Endothelial cell of umbilical vein (primary cell): ENCODE measurements around the gene CELF5. TPM values are rescaled to one million over a fixed set of nuclear protein-coding genes. Genes with fewer than 3 reads are reported as not detected.

Source experiments
- BruUV-seq: library from RNA; stranded (reverse); fragments of 400-500 nt; replicated peaks from 2 replicates; lab custom pipeline; 2021; lab: Mats Ljungman, UMichigan
- CTCF ChIA-PET: fragments of 300-600, 350-600 bp; sonication (Branson Sonifier 250); formaldehyde crosslinking; loops from one replicate; lab custom pipeline; 2021; ENCODE audit warnings: antibody characterized with exemption, inconsistent platforms; lab: Charles Lee
- POLR2A ChIA-PET: fragments of 300-600, 350-600 bp; sonication (Branson Sonifier 250); formaldehyde crosslinking; loops from one replicate; lab custom pipeline; 2021; ENCODE audit warnings: antibody characterized with exemption, inconsistent platforms; lab: Charles Lee
- DNase-seq: peaks from one replicate; pipeline ENCODE4 v3.0.0-alpha.2; 2011; ENCODE audit warnings: low read depth, low spot score
- FAIRE-seq: peaks from 2 replicates; lab custom pipeline; 2011; peaks lifted over from hg19 to GRCh38; lab: Jason Lieb, UNC
- H2AFZ ChIP-seq: 2 replicates; pipeline ENCODE4 v1.6.0; 2012; ENCODE audit warnings: low read depth, low read length, control low read depth, inconsistent platforms
- H3K27ac ChIP-seq: 2 replicates; pipeline ENCODE4 v1.5.1; 2011; ENCODE audit warnings: low read depth, mild to moderate bottlenecking, control low read depth, low read length, moderate library complexity; ENCODE audit not compliant: insufficient read depth
- H3K27me3 ChIP-seq, 2 experiments: 2 replicates each; pipeline versions ENCODE4 v1.6.0 to v1.6.1; 2011; ENCODE audit warnings: low read length in 2 of 2, mixed read lengths in 1 of 2; ENCODE audit not compliant: control insufficient read depth in 2 of 2, insufficient read depth in 2 of 2
- H3K36me3 ChIP-seq, 2 experiments: 2 replicates in 1 of 2; 3 replicates in 1 of 2; pipeline ENCODE4 v1.5.1; 2011; ENCODE audit warnings: low read length in 2 of 2, mild to moderate bottlenecking in 1 of 2, moderate library complexity in 1 of 2; ENCODE audit not compliant: control insufficient read depth in 2 of 2, insufficient read depth in 2 of 2; ENCODE audit errors: extremely low read depth in 1 of 2
- H3K4me1 ChIP-seq: 3 replicates; pipeline ENCODE4 v1.5.1; 2011; ENCODE audit warnings: mild to moderate bottlenecking, low read length; ENCODE audit not compliant: control insufficient read depth, insufficient read depth; ENCODE audit errors: extremely low read depth
- H3K4me2 ChIP-seq: 2 replicates; pipeline ENCODE4 v1.6.1; 2011; ENCODE audit warnings: low read length, control low read depth, mixed read lengths; ENCODE audit not compliant: insufficient read depth
- H3K4me3 ChIP-seq, 3 experiments: fragments of 200-600 bp in 1 of 3; sonication (generic), shearing (Covaris generic) in 1 of 3; replicated peaks in 1 of 3; 2 replicates each; pipeline ENCODE4 v1.5.1; 2011 to 2016; ENCODE audit warnings: control low read depth in 3 of 3, low read length in 3 of 3, mild to moderate bottlenecking in 2 of 3, inconsistent platforms in 1 of 3, low read depth in 1 of 3, moderate library complexity in 1 of 3; ENCODE audit not compliant: insufficient read depth in 1 of 3
- H3K79me2 ChIP-seq: 2 replicates; pipeline ENCODE4 v1.6.0; 2012; ENCODE audit warnings: low read length, inconsistent platforms; ENCODE audit not compliant: control insufficient read depth, insufficient read depth
- H3K9ac ChIP-seq: replicated peaks from 2 replicates; pipeline ENCODE3; 2011; ENCODE audit warnings: low read length, control low read depth; ENCODE audit not compliant: insufficient read depth; ENCODE audit errors: extremely low read depth
- H3K9me1 ChIP-seq: replicated peaks from 3 replicates; pipeline ENCODE4 v1.6.0; 2011; ENCODE audit warnings: mild to moderate bottlenecking, low read length; ENCODE audit not compliant: control insufficient read depth, insufficient read depth; ENCODE audit errors: extremely low read depth
- H3K9me3 ChIP-seq: replicated peaks from 2 replicates; pipeline ENCODE4 v1.5.1; 2012; ENCODE audit warnings: low read length, inconsistent platforms; ENCODE audit not compliant: control insufficient read depth, insufficient read depth
- H4K20me1 ChIP-seq: replicated peaks from 2 replicates; pipeline ENCODE3; 2011; ENCODE audit warnings: mild to moderate bottlenecking, low read length; ENCODE audit not compliant: control insufficient read depth, insufficient read depth; ENCODE audit errors: extremely low read depth
- EZH2 ChIP-seq: IDR thresholded peaks from 2 replicates; pipeline ENCODE4 v1.6.1; 2012; ENCODE audit warnings: borderline replicate concordance, low read depth, mild to moderate bottlenecking, moderate library complexity, low read length, inconsistent platforms; ENCODE audit not compliant: severe bottlenecking
- FOS ChIP-seq: IDR thresholded peaks from 2 replicates; pipeline ENCODE4 v1.6.1; 2011; ENCODE audit warnings: mild to moderate bottlenecking, low read length, moderate library complexity, borderline replicate concordance; ENCODE audit not compliant: insufficient read depth
- GATA2 ChIP-seq: IDR thresholded peaks from 2 replicates; pipeline ENCODE4 v1.7.0; 2011; ENCODE audit warnings: low read depth, mild to moderate bottlenecking, moderate library complexity, mixed read lengths, low read length; ENCODE audit not compliant: insufficient read length, insufficient read depth
- JUN ChIP-seq: IDR thresholded peaks from 2 replicates; pipeline ENCODE4 v1.6.1; 2011; ENCODE audit warnings: borderline replicate concordance, low read depth; ENCODE audit not compliant: insufficient read length, insufficient read depth
- MYC ChIP-seq: IDR thresholded peaks from one replicate; pipeline ENCODE4 v1.6.1; 2011; ENCODE audit warnings: mild to moderate bottlenecking, low read depth, low read length
- POLR2A ChIP-seq: IDR thresholded peaks from 2 replicates; pipeline ENCODE4 v1.6.1; 2012; ENCODE audit warnings: low read depth, mild to moderate bottlenecking, control low read depth, low read length
- POLR2AphosphoS5 ChIP-seq: IDR thresholded peaks from 2 replicates; pipeline ENCODE4 v1.6.1; 2012; ENCODE audit warnings: low read depth, mild to moderate bottlenecking, control low read depth, low read length, moderate library complexity; ENCODE audit not compliant: insufficient read depth
- dilution Hi-C: fragments of 300-500 bp; cut with MboI; formaldehyde crosslinking; loops from one replicate; pipeline ENCODE4 v1.15.0; 2019; ENCODE audit warnings: low sequenced_read_pairs; ENCODE audit not compliant: extremely low pct_ligation_motif_present
- intact Hi-C: fragments of 100-400 bp; cut with micrococcal nuclease; formaldehyde crosslinking; loops from one replicate; pipeline ENCODE4 v1.10.0; 2022
- polyA plus RNA-seq, 4 experiments: library from polyadenylated mRNA; depleted of rRNA in 3 of 4; stranded (reverse) in 3 of 4; unstranded in 1 of 4; fragments of >200 nt; gene quantifications; 2 replicates each; pipeline versions ENCODE4 v1.2.1 to v1.2.3, GENCODE V29; 2011 to 2012; ENCODE audit warnings: missing spikeins in 1 of 4
- total RNA-seq: library from RNA; stranded (reverse); gene quantifications from 2 replicates; pipeline ENCODE4 v1.2.3, GENCODE V29; 2021
- TF ChIP-seq, protein P1 (sequence below), 2 donors: IDR thresholded peaks; 1 replicate in 1 of 2; 2 replicates in 1 of 2; pipeline ENCODE4 v1.5.1; 2011; ENCODE audit warnings: low read length in 2 of 2, mild to moderate bottlenecking in 2 of 2, moderate library complexity in 2 of 2, control low read depth in 1 of 2, inconsistent platforms in 1 of 2, low read depth in 1 of 2; ENCODE audit not compliant: insufficient read depth in 1 of 2; ENCODE audit errors: extremely low read depth in 1 of 2
- TF ChIP-seq, protein P2 (sequence below): IDR thresholded peaks from 2 replicates; pipeline ENCODE4 v1.6.1; 2011; ENCODE audit not compliant: insufficient read depth, insufficient read length

The CELF5 gene
- total and polyA plus RNA-seq, 2 donors (not counting 3 experiments of a cell fraction or from before 2014, with no cell fraction given), result not detected

DNA sequence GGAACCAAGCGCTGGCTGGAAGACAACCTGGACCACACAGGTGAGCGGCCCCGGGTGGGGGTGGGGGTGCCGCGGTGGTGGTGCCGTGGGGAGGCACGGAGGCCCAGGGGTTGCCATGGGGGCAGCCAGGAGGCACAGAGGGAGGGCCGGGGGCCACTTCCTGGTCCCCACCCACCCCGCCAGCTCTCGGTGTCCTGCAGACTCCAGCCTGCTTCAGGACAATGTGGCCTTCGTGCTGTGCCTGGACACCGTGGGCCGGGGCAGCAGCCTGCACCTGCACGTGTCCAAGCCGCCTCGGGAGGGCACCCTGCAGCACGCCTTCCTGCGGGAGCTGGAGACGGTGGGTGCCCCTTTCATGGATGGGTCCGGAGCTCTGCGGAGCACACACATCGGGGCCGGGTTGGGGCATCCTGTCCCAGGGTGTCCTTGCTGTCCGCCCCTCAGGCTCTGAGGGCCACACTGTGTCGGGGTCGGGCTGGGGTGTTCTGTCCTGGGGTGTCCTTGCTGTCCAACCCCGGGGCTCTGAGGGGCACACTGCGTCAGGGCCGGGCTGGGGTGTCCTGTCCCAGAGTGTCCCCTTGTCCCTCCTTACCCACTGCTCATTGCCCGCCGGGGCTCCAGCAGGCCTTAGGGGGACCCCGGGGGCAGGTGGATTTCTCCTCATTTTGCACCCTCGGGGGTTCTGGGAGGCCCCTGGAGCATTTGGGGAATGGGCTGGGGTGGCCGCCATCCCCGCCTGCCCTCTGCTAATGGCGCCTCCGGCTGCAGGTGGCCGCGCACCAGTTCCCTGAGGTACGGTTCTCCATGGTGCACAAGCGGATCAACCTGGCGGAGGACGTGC is 20.4 kb upstream of the CELF5 start:
- Histone ChIP-seq H3K9ac (no peak overlapping the region), H3K27ac (no peak overlapping the region), H3K9me3 (no peaks in the 10 kb centered on the region), H3K4me3 (no peak overlapping the region), H3K79me2 (no peaks in the 10 kb centered on the region), H3K36me3 (peaks cover 0 to 33% of the 10 kb centered on the region in 2 experiments), H4K20me1 (no peaks in the 10 kb centered on the region), H3K9me1 (no peaks in the 10 kb centered on the region), H3K4me1 (no peaks in the 10 kb centered on the region), H2AFZ (no peak overlapping the region), H3K27me3 (no peaks in the 10 kb centered on the region), H3K4me2 (no peak overlapping the region)
- no TSS peak for BruUV-seq
- ChIA-PET CTCF (interaction anchor here (2.1 kb wide), 1 partner anchor 13 kb away, joined by 4 read pairs; no protein-coding TSS in a partner anchor), POLR2A (no interaction called here)
- no peak for TF ChIP-seq POLR2A
- TF ChIP-seq, protein P1, sequence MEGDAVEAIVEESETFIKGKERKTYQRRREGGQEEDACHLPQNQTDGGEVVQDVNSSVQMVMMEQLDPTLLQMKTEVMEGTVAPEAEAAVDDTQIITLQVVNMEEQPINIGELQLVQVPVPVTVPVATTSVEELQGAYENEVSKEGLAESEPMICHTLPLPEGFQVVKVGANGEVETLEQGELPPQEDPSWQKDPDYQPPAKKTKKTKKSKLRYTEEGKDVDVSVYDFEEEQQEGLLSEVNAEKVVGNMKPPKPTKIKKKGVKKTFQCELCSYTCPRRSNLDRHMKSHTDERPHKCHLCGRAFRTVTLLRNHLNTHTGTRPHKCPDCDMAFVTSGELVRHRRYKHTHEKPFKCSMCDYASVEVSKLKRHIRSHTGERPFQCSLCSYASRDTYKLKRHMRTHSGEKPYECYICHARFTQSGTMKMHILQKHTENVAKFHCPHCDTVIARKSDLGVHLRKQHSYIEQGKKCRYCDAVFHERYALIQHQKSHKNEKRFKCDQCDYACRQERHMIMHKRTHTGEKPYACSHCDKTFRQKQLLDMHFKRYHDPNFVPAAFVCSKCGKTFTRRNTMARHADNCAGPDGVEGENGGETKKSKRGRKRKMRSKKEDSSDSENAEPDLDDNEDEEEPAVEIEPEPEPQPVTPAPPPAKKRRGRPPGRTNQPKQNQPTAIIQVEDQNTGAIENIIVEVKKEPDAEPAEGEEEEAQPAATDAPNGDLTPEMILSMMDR (IDR thresholded peaks at IDR 0.05; ENCODE audit: extremely low read depth in 1 of 2, insufficient read depth in 1 of 2, low read depth in 1 of 2, low read length in 2 of 2), result no peak
- no peak for TF ChIP-seq POLR2AphosphoS5
- no peak for TF ChIP-seq JUN
- TF ChIP-seq MYC, result no peak
- no peak for TF ChIP-seq FOS
- TF ChIP-seq GATA2, result no peak
- TF ChIP-seq, protein P2, sequence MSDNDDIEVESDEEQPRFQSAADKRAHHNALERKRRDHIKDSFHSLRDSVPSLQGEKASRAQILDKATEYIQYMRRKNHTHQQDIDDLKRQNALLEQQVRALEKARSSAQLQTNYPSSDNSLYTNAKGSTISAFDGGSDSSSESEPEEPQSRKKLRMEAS, result no peak
- TF ChIP-seq EZH2, result no peak
- FAIRE-seq (no peak), DNase-seq (no peak)
- intact Hi-C loops, result no loop called here
- dilution Hi-C loops, result no loop called here
